Measurements from ENCODE around the gene SPRYD3. TPM values are rescaled to one million over a fixed set of nuclear protein-coding genes. Genes with fewer than 3 reads are reported as not detected.
"Not testable (repeated sequence)": the region's sequence is repeated elsewhere in the genome, so short reads cannot be mapped to it uniquely, and the experiment has no call there.

SPRYD3 gene
- total and polyA plus RNA-seq, 4 donors = 53.8 to 101 (median 66.2) TPM

DNA sequence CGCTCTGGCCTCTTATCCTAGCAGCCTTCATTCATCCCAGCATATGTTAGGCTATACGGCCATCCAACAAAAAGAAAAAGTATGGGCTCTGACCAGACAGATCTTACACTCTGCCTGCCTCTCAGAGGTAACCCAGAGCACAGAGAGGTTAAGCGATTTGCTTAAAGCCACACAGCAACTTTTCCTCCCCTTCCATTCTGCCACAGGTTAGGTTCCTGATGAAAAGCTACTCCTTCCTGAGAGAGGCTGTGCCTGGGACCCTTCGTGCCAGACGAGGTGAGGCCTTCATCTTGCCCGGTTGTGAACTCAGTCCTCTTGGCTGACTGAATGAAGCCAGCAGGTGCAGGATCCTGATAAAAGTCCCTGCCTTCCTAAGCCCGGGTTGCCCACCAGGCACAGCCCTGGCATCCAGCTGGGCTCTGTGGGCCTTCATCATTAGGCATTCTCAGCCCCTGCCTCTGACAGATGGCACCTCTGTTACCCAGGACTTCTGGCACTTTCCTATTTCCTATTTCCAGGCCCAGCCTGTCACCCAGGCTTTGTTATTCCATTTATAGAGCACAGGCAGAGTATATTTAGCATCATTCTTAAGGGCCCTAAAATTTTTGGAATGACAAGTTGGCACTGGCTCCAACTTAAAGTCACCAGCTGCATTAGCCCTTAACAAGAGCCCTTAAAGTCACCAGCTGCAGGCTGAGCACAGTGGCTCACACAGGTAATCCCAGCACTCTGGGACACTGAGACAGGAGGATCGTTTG lies 36.9 kb upstream of the SPRYD3 start:
- no peak for DNase-seq
- peak; percentile 72 for ATAC-seq (ENCODE audit: low FRiP score)
- Histone ChIP-seq H3K27ac (ENCODE audit: low read depth in 1 of 2, low read length in 2 of 2) (peak overlapping the region; percentile 15 to 99), H3K36me3 (ENCODE audit: control insufficient read depth in 1 of 2, insufficient read depth in 2 of 2, low read length in 1 of 2) (no peaks in the 10 kb centered on the region), H3K9me3 (ENCODE audit: control insufficient read depth, low read length) (no peaks in the 10 kb centered on the region), H3K27me3 (ENCODE audit: control insufficient read depth in 1 of 2, insufficient read depth in 2 of 2, low read length in 1 of 2) (no peaks in the 10 kb centered on the region), H3K4me3 (ENCODE audit: low read length in 2 of 2) (no peak overlapping the region), H3K4me1 (ENCODE audit: control insufficient read depth in 1 of 2, insufficient read depth in 2 of 2, low read length in 2 of 2) (no peaks in the 10 kb centered on the region)
- intact Hi-C loops (cut with DNase I) = loop anchor here (5.0 kb wide), 2 partner anchors 36 to 41 kb away; no protein-coding TSS in a partner anchor
- WGBS, 2 donors = 39 to 40% methylated on average over 8 of the region's 8 CpGs

DNA sequence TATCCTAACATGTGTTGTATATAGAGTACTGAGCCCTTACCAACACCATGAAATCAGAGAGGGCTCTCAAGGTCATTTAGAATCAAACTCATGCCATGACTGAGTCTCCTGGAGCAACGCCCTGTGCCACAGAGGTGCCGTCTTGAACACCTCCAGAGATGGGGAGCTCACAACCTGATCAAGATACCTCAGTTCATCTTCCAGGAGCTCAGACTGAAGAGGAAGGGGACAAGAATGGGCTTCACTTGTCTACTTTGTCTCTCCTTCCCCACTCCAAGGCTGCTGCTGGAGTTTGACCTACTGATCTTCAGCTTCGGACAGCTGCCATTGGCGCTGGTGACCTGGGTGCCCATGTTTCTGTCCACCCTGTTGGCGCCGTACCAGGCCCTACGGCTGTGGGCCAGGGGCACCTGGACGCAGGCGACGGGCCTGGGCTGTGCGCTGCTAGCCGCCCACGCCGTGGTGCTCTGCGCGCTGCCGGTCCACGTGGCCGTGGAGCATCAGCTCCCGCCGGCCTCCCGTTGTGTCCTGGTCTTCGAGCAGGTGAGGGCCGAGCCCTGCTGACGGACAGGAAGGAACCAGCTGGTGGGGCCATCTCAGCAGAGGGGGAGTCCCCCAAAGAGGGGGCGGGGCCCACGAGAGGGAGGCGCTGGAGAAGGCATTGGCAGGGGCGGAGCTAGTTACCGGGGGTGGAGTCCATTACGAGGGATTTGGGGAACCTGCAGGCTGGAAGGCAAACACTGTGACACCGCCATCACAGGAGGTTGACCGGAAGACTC lies 36.1 kb upstream of the SPRYD3 start:
- ATAC-seq (ENCODE audit: low FRiP score) (peak; percentile 62), DNase-seq (no peak)
- Histone ChIP-seq H3K27ac (ENCODE audit: low read depth in 1 of 2, low read length in 2 of 2) (peak overlapping the region; percentile 73 to 99), H3K9me3 (ENCODE audit: control insufficient read depth, low read length) (no peaks in the 10 kb centered on the region), H3K4me3 (ENCODE audit: low read length in 2 of 2) (no peak overlapping the region), H3K4me1 (ENCODE audit: control insufficient read depth in 1 of 2, insufficient read depth in 2 of 2, low read length in 2 of 2) (no peaks in the 10 kb centered on the region), H3K27me3 (ENCODE audit: control insufficient read depth in 1 of 2, insufficient read depth in 2 of 2, low read length in 1 of 2) (no peaks in the 10 kb centered on the region), H3K36me3 (ENCODE audit: control insufficient read depth in 1 of 2, insufficient read depth in 2 of 2, low read length in 1 of 2) (no peaks in the 10 kb centered on the region)
- intact Hi-C loops (cut with DNase I) = loop anchor here (5.0 kb wide), 2 partner anchors 37 to 42 kb away; no protein-coding TSS in a partner anchor
- 89% methylated on average over 33 of the region's 33 CpGs for WGBS, 2 donors

DNA sequence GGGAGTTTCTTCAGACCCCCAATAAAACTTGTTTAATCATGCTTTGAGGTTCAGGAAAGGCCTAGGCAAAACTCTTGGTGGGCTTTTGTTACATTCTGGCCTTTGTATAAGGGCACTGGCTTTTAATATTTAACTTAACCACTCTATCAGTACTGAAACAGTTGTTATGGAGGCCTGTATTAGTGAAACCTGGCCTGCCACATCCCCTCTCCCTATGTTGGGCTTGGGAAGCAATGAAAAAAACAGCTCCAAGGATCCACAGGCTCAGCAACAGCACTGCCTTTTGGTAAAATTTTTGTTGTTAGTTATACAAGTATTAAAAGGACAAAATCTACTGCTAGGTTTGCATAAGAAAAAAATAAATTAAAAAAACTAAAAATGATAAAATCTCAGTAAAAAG lies 34.8 kb upstream of the SPRYD3 start:
- H3K27ac ChIP-seq (ENCODE audit: low read depth in 1 of 2, low read length in 2 of 2) = peak overlapping the region in 1 of 2 donors; percentile 6
- H3K27me3 ChIP-seq (ENCODE audit: control insufficient read depth in 1 of 2, insufficient read depth in 2 of 2, low read length in 1 of 2) = no peaks in the 10 kb centered on the region
- H3K4me3 ChIP-seq (ENCODE audit: low read length in 2 of 2) = no peak overlapping the region

DNA sequence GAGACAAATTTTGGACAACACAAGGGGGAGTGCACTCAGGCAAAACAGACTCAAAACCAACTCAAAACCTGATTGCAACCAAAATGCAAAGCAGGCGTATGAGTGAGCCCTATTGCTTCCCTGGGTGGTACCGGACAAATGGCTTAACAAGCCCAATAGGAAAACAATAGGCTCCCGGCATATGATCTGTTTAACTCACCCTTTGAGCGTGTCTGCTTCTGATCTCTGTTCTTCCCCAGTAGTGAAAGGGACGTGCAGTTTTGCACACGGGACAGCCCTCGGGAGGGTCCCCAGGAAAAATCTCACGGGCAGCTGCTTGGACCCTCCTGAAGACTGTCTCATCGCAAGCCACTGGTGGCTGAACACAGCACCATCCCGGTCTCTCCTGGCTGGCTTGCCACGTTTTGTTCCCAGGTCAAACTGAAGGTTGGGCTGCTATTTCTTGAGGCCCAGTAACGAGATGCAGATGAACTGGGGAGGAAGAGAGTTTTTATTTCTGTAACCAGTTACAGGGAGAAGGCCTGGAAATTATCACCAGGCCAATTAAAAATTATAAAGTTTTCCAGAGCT lies 34.0 kb upstream of the SPRYD3 start:
- Histone ChIP-seq H3K4me3 (ENCODE audit: low read length in 2 of 2) (no peak overlapping the region), H3K27ac (ENCODE audit: low read depth in 1 of 2, low read length in 2 of 2) (no peak overlapping the region), H3K36me3 (ENCODE audit: control insufficient read depth in 1 of 2, insufficient read depth in 2 of 2, low read length in 1 of 2) (no peaks in the 10 kb centered on the region), H3K4me1 (ENCODE audit: control insufficient read depth in 1 of 2, insufficient read depth in 2 of 2, low read length in 2 of 2) (no peaks in the 10 kb centered on the region), H3K27me3 (ENCODE audit: control insufficient read depth in 1 of 2, insufficient read depth in 2 of 2, low read length in 1 of 2) (no peaks in the 10 kb centered on the region), H3K9me3 (ENCODE audit: control insufficient read depth, low read length) (no peaks in the 10 kb centered on the region)
- intact Hi-C loops (cut with DNase I) = no loop called here
- 89 to 90% methylated on average over 12 of the region's 12 CpGs for WGBS, 2 donors
- DNase-seq = no peak
- no peak for ATAC-seq (ENCODE audit: low FRiP score)

More for the DNA sequence above, 34.8 kb upstream of the SPRYD3 start:
- H3K4me1 ChIP-seq (ENCODE audit: control insufficient read depth in 1 of 2, insufficient read depth in 2 of 2, low read length in 2 of 2) = no peaks in the 10 kb centered on the region
- no peaks in the 10 kb centered on the region for H3K9me3 ChIP-seq (ENCODE audit: control insufficient read depth, low read length)
- intact Hi-C loops (cut with DNase I) = no loop called here
- DNase-seq (no peak), ATAC-seq (ENCODE audit: low FRiP score) (no peak)
- no peaks in the 10 kb centered on the region for H3K36me3 ChIP-seq (ENCODE audit: control insufficient read depth in 1 of 2, insufficient read depth in 2 of 2, low read length in 1 of 2)

DNA sequence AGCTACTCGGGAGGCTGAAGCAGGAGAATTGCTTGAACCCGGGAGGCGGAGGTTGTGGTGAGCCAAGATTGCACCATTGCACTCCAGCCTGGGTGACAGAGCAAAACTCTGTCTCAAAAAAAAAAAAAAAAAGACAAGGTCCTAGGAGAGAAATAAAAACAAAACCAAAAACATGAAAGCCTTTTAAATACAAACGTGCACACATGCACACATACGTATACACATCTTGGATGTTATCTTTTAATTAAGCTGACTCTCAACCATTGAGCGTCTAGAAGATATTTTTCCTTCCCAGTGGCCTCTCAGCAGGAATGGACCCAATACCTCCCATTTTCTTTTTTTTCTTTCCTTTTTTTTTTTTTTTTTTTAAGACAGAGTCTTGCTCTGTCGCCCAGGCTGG lies 33.2 kb upstream of the SPRYD3 start:
- H3K4me3 ChIP-seq (ENCODE audit: low read length in 2 of 2); H3K4me1 ChIP-seq (ENCODE audit: control insufficient read depth in 1 of 2, insufficient read depth in 2 of 2, low read length in 2 of 2); H3K27ac ChIP-seq (ENCODE audit: low read depth in 1 of 2, low read length in 2 of 2); H3K9me3 ChIP-seq (ENCODE audit: control insufficient read depth, low read length); H3K27me3 ChIP-seq (ENCODE audit: control insufficient read depth in 1 of 2, insufficient read depth in 2 of 2, low read length in 1 of 2); ATAC-seq (ENCODE audit: low FRiP score); DNase-seq; intact Hi-C loops (cut with DNase I); H3K36me3 ChIP-seq (ENCODE audit: control insufficient read depth in 1 of 2, insufficient read depth in 2 of 2, low read length in 1 of 2): not testable (repeated sequence)
- WGBS, 2 donors = 95 to 96% methylated on average over 6 to 7 of the region's 7 CpGs

DNA sequence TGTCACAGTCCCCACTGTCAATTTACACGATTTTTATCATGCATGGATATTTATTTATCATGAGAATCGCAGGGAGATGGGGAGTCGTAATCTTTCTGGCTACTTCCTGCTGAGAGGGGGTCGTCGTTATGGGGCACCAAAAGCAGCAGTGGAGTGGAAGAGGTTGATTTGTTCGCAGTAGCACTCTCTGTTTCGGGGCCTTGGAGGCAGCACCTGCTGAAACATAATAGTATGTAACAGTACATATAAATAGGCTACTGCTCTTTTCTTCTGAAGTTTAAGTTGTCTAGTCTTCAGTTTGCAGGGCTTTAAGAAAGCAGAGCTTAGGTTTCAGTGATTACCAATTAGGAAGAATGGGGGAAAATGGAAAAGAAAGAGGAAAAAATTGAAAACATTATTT lies 27.9 kb upstream of the SPRYD3 start:
- Histone ChIP-seq H3K4me3 (ENCODE audit: low read length in 2 of 2) (no peak overlapping the region), H3K36me3 (ENCODE audit: control insufficient read depth in 1 of 2, insufficient read depth in 2 of 2, low read length in 1 of 2) (no peaks in the 10 kb centered on the region), H3K4me1 (ENCODE audit: control insufficient read depth in 1 of 2, insufficient read depth in 2 of 2, low read length in 2 of 2) (peaks cover 0 to 4% of the 10 kb centered on the region in 2 donors), H3K27ac (ENCODE audit: low read depth in 1 of 2, low read length in 2 of 2) (peak overlapping the region in 1 of 2 donors; percentile 45), H3K27me3 (ENCODE audit: control insufficient read depth in 1 of 2, insufficient read depth in 2 of 2, low read length in 1 of 2) (no peaks in the 10 kb centered on the region), H3K9me3 (ENCODE audit: control insufficient read depth, low read length) (no peaks in the 10 kb centered on the region)
- intact Hi-C loops (cut with DNase I) = no loop called here
- DNase-seq (no peak), ATAC-seq (ENCODE audit: low FRiP score) (no peak)
- 30 to 33% methylated on average over 7 of the region's 7 CpGs for WGBS, 2 donors

DNA sequence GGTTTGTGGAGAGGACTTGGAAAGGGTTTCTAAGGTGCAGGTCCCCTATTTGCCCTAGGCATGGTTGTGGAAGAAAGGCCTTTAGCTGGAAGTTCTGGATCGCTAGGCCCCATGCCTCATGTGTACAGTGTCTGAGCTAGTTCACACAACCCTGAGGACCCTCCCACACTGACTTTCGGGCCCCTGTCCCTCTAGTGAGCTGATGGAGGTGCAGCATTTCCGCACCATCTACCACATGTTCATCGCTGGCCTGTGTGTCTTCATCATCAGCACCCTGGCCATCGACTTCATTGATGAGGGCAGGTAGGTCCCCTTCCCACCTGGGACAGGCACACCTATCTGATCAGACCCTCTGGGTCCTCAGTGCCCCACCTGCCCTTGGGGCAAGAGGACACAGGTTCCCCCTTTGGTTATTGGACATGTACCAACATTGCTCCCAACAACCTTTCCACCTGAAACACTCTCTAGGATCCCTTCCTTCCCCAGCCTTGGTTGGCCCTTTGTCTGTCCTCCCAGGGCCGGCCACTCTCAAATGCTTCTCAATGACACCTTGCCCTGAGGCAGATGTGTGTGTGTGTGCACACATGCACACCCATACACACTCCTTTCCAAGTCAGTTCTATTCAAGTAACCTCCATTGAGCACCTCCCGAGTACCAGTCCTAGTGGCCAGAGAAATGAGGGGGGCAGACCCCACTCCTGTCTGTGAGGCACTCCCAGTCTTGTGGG lies 26.7 kb upstream of the SPRYD3 start:
- H3K36me3 ChIP-seq (ENCODE audit: control insufficient read depth in 1 of 2, insufficient read depth in 2 of 2, low read length in 1 of 2) = no peaks in the 10 kb centered on the region
- no peaks in the 10 kb centered on the region for H3K27me3 ChIP-seq (ENCODE audit: control insufficient read depth in 1 of 2, insufficient read depth in 2 of 2, low read length in 1 of 2)
- H3K4me3 ChIP-seq (ENCODE audit: low read length in 2 of 2) = no peak overlapping the region
- ATAC-seq (ENCODE audit: low FRiP score) (no peak), DNase-seq (no peak)
- H3K9me3 ChIP-seq (ENCODE audit: control insufficient read depth, low read length) = no peaks in the 10 kb centered on the region
- WGBS, 2 donors = 91 to 94% methylated on average over 7 of the region's 7 CpGs
- H3K4me1 ChIP-seq (ENCODE audit: control insufficient read depth in 1 of 2, insufficient read depth in 2 of 2, low read length in 2 of 2) = peaks cover 0 to 4% of the 10 kb centered on the region in 2 donors
- intact Hi-C loops (cut with DNase I) = no loop called here
- no peak overlapping the region for H3K27ac ChIP-seq (ENCODE audit: low read depth in 1 of 2, low read length in 2 of 2)

DNA sequence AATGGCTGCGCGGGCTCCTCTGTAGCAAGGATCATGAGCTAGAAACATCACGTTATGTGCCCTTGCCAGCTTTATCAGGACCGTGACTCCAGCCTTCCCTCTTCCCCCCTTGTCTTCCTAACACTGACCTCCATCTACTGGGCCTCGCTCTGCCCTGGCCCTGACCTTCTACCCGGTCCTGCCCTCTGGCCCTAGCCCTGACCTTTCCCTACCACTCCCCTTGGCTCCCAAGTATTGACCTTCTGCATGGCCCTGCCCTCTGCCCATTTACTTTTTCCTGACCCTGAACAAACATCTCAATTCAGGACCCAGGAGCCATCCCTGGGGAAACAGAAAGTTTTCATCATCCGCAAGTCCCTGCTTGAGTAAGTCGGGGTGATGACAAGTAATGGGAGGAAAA lies 26.1 kb upstream of the SPRYD3 start:
- Histone ChIP-seq H3K9me3 (ENCODE audit: control insufficient read depth, low read length) (no peaks in the 10 kb centered on the region), H3K27me3 (ENCODE audit: control insufficient read depth in 1 of 2, insufficient read depth in 2 of 2, low read length in 1 of 2) (no peaks in the 10 kb centered on the region), H3K27ac (ENCODE audit: low read depth in 1 of 2, low read length in 2 of 2) (no peak overlapping the region), H3K4me1 (ENCODE audit: control insufficient read depth in 1 of 2, insufficient read depth in 2 of 2, low read length in 2 of 2) (peaks cover 0 to 4% of the 10 kb centered on the region in 2 donors), H3K4me3 (ENCODE audit: low read length in 2 of 2) (no peak overlapping the region), H3K36me3 (ENCODE audit: control insufficient read depth in 1 of 2, insufficient read depth in 2 of 2, low read length in 1 of 2) (no peaks in the 10 kb centered on the region)
- DNase-seq (no peak), ATAC-seq (ENCODE audit: low FRiP score) (no peak)
- WGBS, 2 donors = 93 to 94% methylated on average over 8 of the region's 8 CpGs
- intact Hi-C loops (cut with DNase I) = no loop called here

All from aorta (tissue), 5 donors.